Stimulated activated CD4-positive, alpha-beta T cell treated with anti-CD3 and anti-CD28 coated beads, TNF-alpha, amount 100 ng/mL, for 1 hour (primary cell): ENCODE results near the gene SLC36A3.
"Not testable (repeated sequence)": the region's sequence is repeated elsewhere in the genome, so short reads cannot be mapped to it uniquely, and the experiment has no call there.

Experiments
- DNase-seq, 3 donors: peaks; one replicate each; pipeline ENCODE4 v3.0.0-alpha.2; 2020; ENCODE audit warnings: low read depth in 3 of 3, low spot score in 1 of 3

Gene SLC36A3

DNA sequence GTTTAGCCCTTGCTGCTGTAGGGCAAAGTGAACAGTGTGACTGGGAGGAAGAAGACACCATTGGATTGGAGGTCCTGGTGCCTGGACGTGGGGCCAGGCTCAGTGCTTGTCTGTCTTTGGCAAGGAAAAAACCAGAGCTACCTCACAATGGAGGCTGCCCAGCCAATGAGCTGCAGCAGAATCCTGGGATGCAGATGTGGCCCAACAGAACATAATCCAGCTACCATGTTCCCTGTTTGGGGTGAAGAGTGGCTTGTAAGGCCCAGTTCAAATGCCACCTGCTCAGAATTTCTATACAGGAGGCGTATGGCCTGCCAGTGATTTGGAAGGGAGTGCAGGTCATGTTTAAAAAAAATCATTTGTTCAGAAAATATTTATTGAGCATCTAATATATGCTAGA, at the start of gene SLC36A3:
SLC36A3 (minus strand) TSS at position 101 of the 400 bp plus-strand sequence. CDS start 412 bp downstream, outside the sequence.
- DNase-seq = no peak

- DNase-seq = no peak
These were observed 48.1 kb upstream of the SLC36A3 start for GRCh38 chr5:151351671-151352070.

DNA sequence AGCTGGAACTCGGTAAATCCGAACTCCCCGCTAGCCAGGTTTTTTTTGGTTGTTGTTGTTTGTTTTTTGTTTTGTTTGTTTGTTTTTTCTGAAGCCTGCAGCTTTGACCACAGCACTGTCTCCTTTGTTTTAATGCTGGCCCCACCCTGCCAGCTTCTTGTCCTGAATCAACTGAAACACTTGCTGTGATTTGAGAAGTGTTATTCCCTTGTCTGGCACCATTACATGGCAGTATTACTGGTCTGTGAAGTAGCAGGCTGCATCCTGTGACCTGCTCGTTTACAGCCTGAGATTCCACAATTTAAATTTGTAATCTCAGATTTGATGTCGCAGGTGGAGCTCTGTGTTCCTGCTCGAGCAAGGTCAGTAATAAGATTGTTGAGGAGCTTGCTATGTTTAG, 45.2 kb upstream of the SLC36A3 start:
- DNase-seq = no peak

DNA sequence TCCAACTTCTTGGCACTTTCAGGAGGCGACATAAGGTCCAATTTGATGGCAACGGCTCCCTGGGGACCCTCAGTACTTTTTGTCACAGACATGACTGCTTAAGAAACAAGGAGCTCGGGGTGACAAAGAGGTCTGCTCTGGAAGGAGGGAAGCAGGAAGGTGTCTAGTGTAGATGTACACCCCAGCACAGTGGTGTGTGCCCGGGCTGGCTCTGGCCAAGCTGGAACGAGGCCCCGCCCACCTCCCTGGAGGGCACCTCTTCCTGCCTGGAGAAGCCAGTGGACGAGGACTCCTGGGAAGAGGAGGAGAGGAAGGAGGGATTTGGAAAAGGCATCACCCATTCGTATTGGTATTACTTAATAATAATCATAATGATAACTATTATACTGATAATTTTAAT, 43.8 kb upstream of the SLC36A3 start, which contains the start of gene SLC36A2:
SLC36A2 (minus strand) TSS at position 191 of the 400 bp plus-strand sequence; CDS start at position 92, 99 bp downstream.
- DNase-seq = no peak

DNA sequence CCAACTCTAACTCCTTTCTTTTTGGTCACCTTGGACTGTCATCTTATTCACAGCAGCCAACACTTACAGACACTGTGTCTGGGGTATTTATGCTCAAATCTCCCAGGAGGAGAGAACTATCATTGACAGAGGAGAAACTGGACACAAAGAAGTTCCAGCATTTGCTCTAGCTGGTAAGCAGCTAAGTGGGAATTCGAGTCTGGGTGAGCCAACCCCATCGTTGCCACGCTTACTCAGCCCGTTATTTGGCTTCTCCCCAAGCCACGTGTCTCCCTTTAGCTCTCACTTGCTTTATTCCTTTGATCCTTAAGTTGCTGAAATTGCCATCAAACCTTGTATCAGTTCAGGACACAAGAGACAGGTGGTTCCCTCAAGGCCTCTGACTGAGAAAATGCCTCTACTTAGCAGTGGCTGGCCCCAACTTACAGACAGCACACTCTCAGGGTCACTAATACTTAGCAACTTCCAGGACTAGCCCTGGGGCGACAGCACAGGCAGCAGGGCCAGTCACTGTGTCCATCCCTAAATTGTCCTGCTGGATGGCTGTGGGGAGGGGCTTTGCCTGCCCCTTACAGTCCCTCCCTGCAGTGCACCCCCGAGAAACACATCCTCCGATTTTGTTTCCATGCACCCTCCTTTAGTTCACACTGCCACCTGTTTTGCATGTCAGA, 42.4 kb upstream of the SLC36A3 start:
- DNase-seq = no peak

DNA sequence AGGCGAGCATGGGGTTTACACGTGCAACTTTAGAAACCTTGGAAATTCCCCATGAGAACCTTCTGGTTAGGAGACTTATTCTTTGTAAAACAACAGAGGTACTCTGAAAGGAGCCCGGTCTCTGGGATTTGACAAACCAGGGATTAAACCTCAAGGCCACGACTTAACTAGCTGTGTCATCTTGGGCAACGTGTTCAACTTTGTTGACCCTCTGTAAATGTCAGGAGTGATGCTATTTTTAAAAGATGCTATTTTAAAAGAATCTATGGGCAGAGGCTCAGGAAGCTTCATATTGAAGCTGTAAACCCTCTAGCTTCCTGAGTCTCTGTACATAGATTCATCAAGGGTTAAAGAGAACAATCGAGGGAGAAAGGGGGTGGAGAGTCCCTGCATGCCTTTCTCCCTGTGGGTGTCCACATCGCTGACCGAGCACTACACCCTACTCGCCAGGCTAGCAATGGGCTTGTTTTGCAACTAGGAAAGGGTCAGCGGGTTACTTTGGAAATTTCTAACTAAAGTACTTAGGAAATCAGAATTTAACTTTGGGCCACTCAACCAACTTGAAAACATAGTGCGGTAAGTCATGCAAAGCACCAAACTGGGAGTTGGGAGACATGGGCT, 41.7 kb upstream of the SLC36A3 start:
- DNase-seq = no peak

GRCh38 chr5:151344088-151344487, 40.5 kb upstream of the SLC36A3 start:
- DNase-seq = no peak

DNA sequence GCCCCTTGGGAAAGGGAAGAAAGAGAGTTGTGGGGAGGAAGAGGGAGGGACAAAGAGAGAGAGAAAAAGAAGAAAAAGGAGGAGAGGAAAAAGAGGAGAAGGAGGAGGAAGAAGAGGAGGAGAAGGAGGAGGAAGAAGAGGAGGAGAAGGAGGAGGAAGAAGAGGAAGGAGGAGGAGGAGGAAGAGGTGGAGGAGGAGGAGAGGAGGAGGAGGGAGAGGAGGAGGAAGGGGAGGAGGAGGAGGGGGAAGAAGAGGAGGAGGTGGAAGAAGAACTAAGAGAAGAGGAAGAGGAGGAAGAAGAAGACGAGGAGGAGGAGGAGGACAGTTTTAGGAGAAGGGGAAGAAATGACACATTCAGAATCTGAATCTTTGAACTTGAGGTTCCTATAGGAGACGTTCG, 36.4 kb upstream of the SLC36A3 start:
- DNase-seq = no peak

DNA sequence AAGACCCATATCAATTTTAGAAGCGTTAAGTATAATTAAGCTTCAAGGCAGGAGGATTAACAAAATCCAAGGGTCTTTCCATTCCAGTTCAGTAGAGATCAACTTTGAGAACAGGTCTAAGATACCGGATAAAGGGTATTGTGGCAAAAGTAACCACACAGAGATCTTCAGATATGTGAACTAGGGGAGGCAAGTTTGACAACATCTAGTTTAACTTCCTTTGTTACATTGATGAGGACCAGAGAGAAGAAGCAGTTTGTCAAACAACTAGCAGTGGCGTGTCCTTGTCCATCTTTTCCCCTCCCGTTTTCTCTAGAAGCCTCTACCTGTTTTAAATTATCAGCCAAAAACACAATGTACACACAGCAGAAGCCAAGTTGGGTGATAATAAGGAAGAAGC, 35.2 kb upstream of the SLC36A3 start:
- DNase-seq = no peak

- no peak for DNase-seq
These were observed 29.3 kb upstream of the SLC36A3 start for GRCh38 chr5:151332857-151333256.

DNA sequence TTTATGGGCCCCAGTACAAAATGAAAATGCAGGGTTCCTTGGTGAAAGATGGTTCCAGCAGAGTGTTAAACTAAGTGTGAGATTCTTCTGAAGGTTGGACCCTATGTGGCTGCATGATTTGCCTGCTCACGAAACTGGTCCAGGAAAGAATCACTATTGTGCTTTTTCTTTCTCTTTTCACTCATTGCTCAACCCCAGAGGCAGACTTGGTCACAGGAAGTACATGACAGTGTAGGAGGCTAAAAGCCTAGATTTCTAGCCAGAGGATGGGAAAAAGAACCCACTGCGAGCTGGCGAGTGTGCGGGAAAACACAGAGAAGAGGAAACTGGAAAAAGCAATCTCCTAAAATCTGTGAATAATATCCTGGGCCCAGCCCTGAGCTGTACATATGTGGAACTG, 25.2 kb upstream of the SLC36A3 start:
- no peak for DNase-seq

DNA sequence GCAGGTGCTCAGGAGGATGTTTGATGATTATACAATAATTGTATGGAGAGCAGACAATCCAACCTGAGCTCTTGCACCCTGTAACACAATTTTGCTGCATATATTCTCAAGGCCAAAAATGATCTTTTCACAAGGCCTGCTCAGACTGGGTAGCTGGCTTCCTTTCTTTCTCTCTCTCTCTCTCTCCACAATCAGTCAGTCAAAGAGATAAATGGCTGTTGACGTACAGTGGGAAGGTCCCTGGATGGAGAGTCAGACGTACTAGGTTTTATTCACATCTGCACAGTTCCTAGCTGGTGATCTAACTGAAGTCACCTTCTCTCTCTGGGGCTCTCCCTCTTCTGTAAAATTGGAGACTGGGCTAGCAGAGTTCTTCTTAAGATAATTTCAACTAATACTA, 24.0 kb upstream of the SLC36A3 start:
- no peak for DNase-seq

DNA sequence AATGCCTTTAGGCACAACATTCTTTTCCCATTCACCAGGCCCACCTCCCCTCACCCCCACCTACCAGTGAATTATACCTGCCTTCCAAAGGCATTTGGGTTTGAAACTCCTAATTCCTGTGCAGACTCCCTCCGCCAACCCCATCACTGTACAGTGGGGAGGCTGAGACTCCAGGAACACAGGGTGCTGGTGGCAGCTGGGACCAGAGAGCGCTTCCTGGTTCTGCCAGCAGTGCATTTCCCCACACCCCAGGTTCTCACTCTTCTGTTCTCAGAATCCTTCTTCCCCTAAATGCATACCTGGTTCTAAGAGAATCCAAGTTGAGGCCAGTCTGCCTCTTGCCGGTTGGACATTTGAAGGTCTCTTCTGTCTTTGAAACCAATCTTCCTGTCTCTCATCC, 22.7 kb upstream of the SLC36A3 start:
- no peak for DNase-seq

DNA sequence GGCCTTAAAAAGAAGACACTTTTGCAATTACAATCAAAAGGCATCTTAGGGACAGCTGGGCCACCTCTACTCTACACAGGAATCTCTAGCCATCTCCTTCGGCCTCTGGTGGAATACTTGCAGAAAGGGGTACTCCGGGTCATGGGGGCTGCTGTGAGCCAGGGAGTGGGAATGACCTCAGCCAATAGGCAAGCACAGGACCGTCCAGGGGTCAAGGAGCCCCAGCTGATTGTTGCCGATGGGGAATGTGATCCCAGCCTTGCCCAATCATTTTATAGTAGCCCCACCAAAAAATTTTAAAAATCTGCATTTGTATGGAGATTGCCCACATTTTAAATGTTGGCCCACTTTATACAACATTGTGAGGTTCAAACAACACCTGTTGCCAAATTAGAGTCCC, 16.9 kb upstream of the SLC36A3 start:
- no peak for DNase-seq

DNA sequence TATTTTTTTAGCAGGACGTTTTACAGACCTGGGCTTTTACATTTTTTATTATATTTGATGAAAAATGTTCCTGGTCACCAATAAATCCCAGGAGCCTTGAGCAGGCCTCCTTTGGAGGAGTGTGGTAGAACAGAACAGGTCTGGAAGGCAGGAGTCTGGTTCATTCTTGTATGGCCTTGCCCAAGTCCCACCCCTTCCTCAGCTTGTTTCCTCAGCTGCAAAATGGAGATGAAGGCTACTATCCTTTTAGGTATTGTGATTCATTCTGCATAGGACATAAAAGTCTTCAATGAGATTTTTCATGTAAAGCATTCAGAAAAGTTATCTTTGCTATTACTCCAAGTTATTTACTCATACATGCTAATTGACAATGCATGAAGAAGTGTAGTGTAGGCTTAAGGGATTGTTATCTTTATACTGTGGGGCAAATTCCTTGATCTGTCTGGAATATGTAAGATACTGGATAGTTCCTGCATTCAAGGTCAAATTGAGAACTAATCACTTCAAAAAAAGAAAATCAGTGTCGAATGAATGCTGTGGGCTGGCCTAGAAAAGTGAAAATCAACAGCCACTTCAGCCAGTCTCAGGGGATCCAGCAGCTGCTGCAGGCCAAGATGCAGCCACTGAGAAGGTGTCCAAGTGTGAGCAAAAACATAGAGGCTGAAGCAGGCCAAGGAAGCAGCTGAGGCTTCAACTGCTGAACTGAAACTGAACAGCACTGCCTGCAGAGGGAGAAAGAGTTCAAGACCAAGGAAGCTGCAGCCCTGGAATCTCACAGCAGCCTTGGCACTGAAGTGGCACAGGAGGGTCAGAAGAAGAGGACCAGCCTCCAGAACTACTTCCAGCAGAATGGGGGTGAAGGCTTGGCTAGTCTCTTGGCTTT, 15.5 kb upstream of the SLC36A3 start:
- no peak for DNase-seq

DNA sequence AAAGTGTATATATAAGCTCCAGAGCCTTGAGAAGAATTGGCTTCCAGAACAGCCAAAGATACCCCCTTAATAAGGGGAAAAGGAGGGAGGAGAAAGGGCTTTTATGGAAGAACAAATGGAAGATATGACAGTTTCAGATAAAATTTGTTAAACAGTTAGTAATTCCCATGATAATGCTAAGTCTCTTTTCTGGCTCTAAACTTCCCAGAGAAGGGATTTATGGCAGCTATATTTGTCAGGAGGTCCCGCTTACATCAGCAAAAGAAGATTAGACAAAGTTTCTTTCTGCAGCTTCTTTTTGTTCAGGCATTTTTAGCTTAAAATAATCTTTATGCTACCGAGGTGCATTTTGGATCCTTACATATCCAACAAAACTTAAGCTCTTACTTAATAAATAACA, 14.3 kb upstream of the SLC36A3 start:
- no peak for DNase-seq

DNA sequence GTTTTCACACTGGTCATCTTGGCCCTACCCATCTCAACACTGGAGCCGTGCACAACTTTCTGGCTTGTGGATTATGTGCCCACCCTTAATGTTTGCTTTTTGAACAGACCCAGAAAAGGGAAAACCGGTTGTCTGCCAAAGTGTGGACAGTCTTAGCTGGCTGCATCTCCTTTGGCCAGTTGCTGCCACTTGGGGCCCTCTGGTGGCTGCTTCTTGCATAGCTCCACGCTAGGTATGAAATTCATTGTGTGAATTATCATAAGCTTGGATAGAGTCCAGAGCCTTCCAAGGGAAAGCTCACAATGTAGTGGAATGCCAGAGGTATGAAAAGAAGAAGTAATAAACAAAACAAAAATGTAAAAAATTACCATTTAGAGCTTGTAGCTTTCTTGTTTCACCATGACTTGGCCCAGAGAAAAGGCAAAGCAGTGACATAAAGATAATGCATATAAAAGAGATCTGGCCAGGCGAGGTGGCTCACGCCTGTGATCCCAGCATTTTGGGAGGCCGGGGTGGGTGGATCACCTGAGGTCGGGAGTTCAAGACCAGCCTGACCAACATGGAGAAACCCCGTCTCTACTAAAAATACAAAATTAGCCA, 12.5 kb upstream of the SLC36A3 start:
- peak in 2 of 3 donors; percentile 3 to 20 for DNase-seq

DNA sequence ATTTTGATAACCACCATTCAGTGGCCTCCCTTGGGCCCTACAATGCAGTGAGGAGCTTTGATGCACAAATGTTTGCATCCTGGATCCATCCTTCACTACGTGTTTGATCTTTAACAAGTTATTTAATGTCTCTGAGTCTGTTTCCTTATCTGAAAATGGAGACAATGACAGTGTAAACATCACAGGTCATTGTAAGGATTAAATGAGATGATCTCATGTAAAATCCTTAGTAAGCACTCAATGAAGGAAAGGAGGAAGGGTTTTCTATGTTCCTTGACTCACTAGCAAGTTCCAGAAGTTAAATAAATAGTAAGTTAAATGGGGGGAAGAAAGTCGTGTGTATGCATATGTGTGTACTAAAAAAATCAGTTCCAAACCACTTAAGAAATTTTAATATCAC, 9.8 kb upstream of the SLC36A3 start:
- no peak for DNase-seq

- no peak for DNase-seq
These were observed 9.3 kb upstream of the SLC36A3 start for GRCh38 chr5:151312756-151313324.

DNA sequence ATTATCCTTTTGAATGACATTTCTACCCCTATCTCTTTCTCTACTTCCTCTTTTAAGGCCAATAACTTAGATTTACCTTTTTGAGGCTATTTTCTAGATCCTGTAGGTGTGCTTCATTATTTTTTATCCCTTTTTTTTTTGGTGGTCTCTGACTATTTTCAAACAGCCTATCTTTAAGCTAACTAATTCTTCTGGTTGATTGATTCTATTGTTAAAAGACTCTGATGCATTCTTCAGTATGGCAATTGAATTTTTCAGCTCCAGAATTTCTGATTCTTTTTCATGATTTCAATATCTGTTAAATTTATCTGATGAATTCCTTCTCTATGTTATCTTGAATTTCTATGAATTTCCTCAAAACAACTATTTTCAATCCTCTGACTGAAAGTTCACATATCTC, 7.4 kb upstream of the SLC36A3 start:
- no peak for DNase-seq

- DNase-seq = not testable (repeated sequence)
These were observed 6.3 kb upstream of the SLC36A3 start for GRCh38 chr5:151309821-151310220.
